Measurements from ENCODE around the gene LRTM1. TPM values are rescaled to one million over a fixed set of nuclear protein-coding genes. Genes with fewer than 3 reads are reported as not detected.

Gene LRTM1
- total and polyA plus RNA-seq, 2 donors (not counting 3 experiments of a cell fraction or from before 2014, with no cell fraction given): not detected

DNA sequence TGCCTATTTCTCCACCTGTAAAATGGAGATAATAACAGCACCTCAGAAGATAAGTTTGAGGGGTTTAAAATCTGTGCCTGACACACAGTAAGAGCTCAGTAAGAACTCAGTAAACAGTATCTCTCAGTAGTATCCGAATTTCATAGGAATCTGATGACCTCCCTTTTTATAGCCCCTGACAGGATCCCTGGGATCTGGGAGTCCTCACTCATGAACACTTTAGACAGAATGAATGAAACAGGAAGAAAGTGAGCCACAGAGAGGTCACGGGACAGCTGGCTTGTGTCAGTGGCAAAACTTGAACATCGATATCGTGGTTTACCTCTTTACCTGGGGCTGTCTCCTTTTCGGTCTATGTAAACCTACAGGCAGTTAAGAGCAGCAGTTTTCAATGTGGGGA is 51.2 kb downstream of the LRTM1 start:
- dilution Hi-C loops (cut with MboI; ENCODE audit: extremely low pct_ligation_motif_present, low sequenced_read_pairs) (no loop called here), intact Hi-C loops (cut with micrococcal nuclease) (no loop called here)
- H2AFZ ChIP-seq (ENCODE audit: low read depth, low read length): no peak overlapping the region
- H3K4me1 ChIP-seq (ENCODE audit: control insufficient read depth, extremely low read depth, insufficient read depth, low read length): no peaks in the 10 kb centered on the region
- no peaks in the 10 kb centered on the region for H3K36me3 ChIP-seq (ENCODE audit: control insufficient read depth in 2 of 2, extremely low read depth in 1 of 2, insufficient read depth in 2 of 2, low read length in 2 of 2)
- DNase-seq (ENCODE audit: low read depth, low spot score) (no peak), FAIRE-seq (no peak)
- H3K9me1 ChIP-seq (replicated peaks; ENCODE audit: control insufficient read depth, extremely low read depth, insufficient read depth, low read length): no peaks in the 10 kb centered on the region
- no peak overlapping the region for H3K9ac ChIP-seq (replicated peaks; ENCODE audit: extremely low read depth, insufficient read depth, low read length)
- H3K4me3 ChIP-seq (replicated peaks in 1 of 3; ENCODE audit: insufficient read depth in 1 of 3, low read depth in 1 of 3, low read length in 3 of 3): no peak overlapping the region
- H3K27me3 ChIP-seq (ENCODE audit: control insufficient read depth in 2 of 2, insufficient read depth in 2 of 2, low read length in 2 of 2): no peaks in the 10 kb centered on the region
- no peaks in the 10 kb centered on the region for H4K20me1 ChIP-seq (replicated peaks; ENCODE audit: control insufficient read depth, extremely low read depth, insufficient read depth, low read length)
- CTCF ChIA-PET: no interaction called here
- no peaks in the 10 kb centered on the region for H3K79me2 ChIP-seq (ENCODE audit: control insufficient read depth, insufficient read depth, low read length)
- no TSS peak for BruUV-seq (replicated peaks)
- no peak overlapping the region for H3K4me2 ChIP-seq (ENCODE audit: insufficient read depth, low read length)
- H3K9me3 ChIP-seq (replicated peaks; ENCODE audit: control insufficient read depth, insufficient read depth, low read length): peaks cover 6% of the 10 kb centered on the region
- H3K27ac ChIP-seq (ENCODE audit: insufficient read depth, low read depth, low read length): no peak overlapping the region
- POLR2A ChIA-PET: no interaction called here
- no peak for TF ChIP-seq JUN (IDR thresholded peaks at IDR 0.05; ENCODE audit: borderline replicate concordance, insufficient read depth, insufficient read length, low read depth)
- TF ChIP-seq, protein P1, sequence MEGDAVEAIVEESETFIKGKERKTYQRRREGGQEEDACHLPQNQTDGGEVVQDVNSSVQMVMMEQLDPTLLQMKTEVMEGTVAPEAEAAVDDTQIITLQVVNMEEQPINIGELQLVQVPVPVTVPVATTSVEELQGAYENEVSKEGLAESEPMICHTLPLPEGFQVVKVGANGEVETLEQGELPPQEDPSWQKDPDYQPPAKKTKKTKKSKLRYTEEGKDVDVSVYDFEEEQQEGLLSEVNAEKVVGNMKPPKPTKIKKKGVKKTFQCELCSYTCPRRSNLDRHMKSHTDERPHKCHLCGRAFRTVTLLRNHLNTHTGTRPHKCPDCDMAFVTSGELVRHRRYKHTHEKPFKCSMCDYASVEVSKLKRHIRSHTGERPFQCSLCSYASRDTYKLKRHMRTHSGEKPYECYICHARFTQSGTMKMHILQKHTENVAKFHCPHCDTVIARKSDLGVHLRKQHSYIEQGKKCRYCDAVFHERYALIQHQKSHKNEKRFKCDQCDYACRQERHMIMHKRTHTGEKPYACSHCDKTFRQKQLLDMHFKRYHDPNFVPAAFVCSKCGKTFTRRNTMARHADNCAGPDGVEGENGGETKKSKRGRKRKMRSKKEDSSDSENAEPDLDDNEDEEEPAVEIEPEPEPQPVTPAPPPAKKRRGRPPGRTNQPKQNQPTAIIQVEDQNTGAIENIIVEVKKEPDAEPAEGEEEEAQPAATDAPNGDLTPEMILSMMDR (IDR thresholded peaks at IDR 0.05; ENCODE audit: extremely low read depth in 1 of 2, insufficient read depth in 1 of 2, low read depth in 1 of 2, low read length in 2 of 2): no peak
- no peak for TF ChIP-seq EZH2 (IDR thresholded peaks at IDR 0.05; ENCODE audit: borderline replicate concordance, low read depth, low read length, severe bottlenecking)
- TF ChIP-seq POLR2AphosphoS5 (IDR thresholded peaks at IDR 0.05; ENCODE audit: insufficient read depth, low read depth, low read length): no peak

DNA sequence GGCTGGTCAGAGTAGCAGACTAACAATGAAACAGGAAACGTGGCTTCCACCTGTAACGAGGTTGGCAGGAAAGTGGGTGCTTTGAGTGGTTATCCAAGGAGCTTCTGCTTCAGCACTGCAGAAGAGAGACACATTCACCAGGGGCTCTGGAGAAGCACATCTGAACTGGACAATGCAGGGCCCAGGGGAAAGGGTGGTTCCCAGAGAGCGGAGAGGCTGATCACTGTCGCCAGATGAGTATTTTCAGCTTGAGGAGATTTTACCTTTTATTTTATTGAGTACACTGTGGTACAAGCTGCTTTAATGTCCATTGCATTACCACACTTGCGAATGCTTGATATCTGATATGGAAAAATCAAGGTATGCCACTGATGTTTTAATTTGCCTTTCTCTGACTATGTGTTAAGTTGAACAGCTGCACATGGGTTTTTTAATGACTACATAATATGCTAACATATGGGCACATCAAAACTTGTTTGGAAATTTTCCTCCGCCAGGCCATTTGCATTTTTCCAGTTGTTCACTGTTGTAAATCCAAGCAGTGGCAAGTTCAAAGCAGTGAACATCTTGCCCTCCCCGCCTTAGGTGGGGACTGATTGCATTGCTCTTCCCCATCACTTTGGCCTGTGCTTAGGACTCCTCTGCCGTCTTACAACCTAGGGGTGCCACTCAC is 52.1 kb downstream of the LRTM1 start:
- no peak overlapping the region for H3K4me2 ChIP-seq (ENCODE audit: insufficient read depth, low read length)
- TF ChIP-seq MYC (IDR thresholded peaks at IDR 0.05; ENCODE audit: low read depth, low read length) (no peak), FOS (IDR thresholded peaks at IDR 0.05; ENCODE audit: borderline replicate concordance, insufficient read depth, low read length) (no peak), JUN (IDR thresholded peaks at IDR 0.05; ENCODE audit: borderline replicate concordance, insufficient read depth, insufficient read length, low read depth) (no peak), EZH2 (IDR thresholded peaks at IDR 0.05; ENCODE audit: borderline replicate concordance, low read depth, low read length, severe bottlenecking) (no peak), GATA2 (IDR thresholded peaks at IDR 0.05; ENCODE audit: insufficient read depth, insufficient read length, low read depth, low read length) (no peak), POLR2AphosphoS5 (IDR thresholded peaks at IDR 0.05; ENCODE audit: insufficient read depth, low read depth, low read length) (no peak), POLR2A (IDR thresholded peaks at IDR 0.05; ENCODE audit: low read depth, low read length) (no peak)
- TF ChIP-seq, protein P1 (IDR thresholded peaks at IDR 0.05; ENCODE audit: extremely low read depth in 1 of 2, insufficient read depth in 1 of 2, low read depth in 1 of 2, low read length in 2 of 2): no peak
- TF ChIP-seq, protein P2, sequence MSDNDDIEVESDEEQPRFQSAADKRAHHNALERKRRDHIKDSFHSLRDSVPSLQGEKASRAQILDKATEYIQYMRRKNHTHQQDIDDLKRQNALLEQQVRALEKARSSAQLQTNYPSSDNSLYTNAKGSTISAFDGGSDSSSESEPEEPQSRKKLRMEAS (IDR thresholded peaks at IDR 0.05; ENCODE audit: insufficient read depth, insufficient read length): no peak
- dilution Hi-C loops (cut with MboI; ENCODE audit: extremely low pct_ligation_motif_present, low sequenced_read_pairs) (no loop called here), intact Hi-C loops (cut with micrococcal nuclease) (no loop called here)
- no TSS peak for BruUV-seq (replicated peaks)
- no peaks in the 10 kb centered on the region for H3K79me2 ChIP-seq (ENCODE audit: control insufficient read depth, insufficient read depth, low read length)
- no peaks in the 10 kb centered on the region for H3K27me3 ChIP-seq (ENCODE audit: control insufficient read depth in 2 of 2, insufficient read depth in 2 of 2, low read length in 2 of 2)
- no peaks in the 10 kb centered on the region for H3K36me3 ChIP-seq (ENCODE audit: control insufficient read depth in 2 of 2, extremely low read depth in 1 of 2, insufficient read depth in 2 of 2, low read length in 2 of 2)
- H4K20me1 ChIP-seq (replicated peaks; ENCODE audit: control insufficient read depth, extremely low read depth, insufficient read depth, low read length): no peaks in the 10 kb centered on the region
- H3K9ac ChIP-seq (replicated peaks; ENCODE audit: extremely low read depth, insufficient read depth, low read length): no peak overlapping the region
- ChIA-PET CTCF (no interaction called here), POLR2A (no interaction called here)
- no peaks in the 10 kb centered on the region for H3K4me1 ChIP-seq (ENCODE audit: control insufficient read depth, extremely low read depth, insufficient read depth, low read length)
- no peaks in the 10 kb centered on the region for H3K9me1 ChIP-seq (replicated peaks; ENCODE audit: control insufficient read depth, extremely low read depth, insufficient read depth, low read length)
- H2AFZ ChIP-seq (ENCODE audit: low read depth, low read length): no peak overlapping the region
- H3K4me3 ChIP-seq (replicated peaks in 1 of 3; ENCODE audit: insufficient read depth in 1 of 3, low read depth in 1 of 3, low read length in 3 of 3): no peak overlapping the region
- no peak overlapping the region for H3K27ac ChIP-seq (ENCODE audit: insufficient read depth, low read depth, low read length)
- peaks cover 6% of the 10 kb centered on the region for H3K9me3 ChIP-seq (replicated peaks; ENCODE audit: control insufficient read depth, insufficient read depth, low read length)
- DNase-seq (ENCODE audit: low read depth, low spot score): no peak
- no peak for FAIRE-seq
